Stimulated activated naive CD8-positive, alpha-beta T cell treated with anti-CD3 and anti-CD28 coated beads, Interleukin-15, Interleukin-2, amounts not matched to agents 100 ng/mL and 50 ng/mL, for 24 hours (primary cell): Measurements from ENCODE around the gene CNTNAP2.
"Not testable (repeated sequence)": the region's sequence is repeated elsewhere in the genome, so short reads cannot be mapped to it uniquely, and the experiment has no call there.

Experiments
- H3K27ac Mint-ChIP-seq: one replicate; pipeline ENCODE4 v1.8.0; 2021; ENCODE audit warnings: mild to moderate bottlenecking, mixed read lengths
- H3K27me3 Mint-ChIP-seq: one replicate; pipeline ENCODE4 v1.8.0; 2021; ENCODE audit warnings: mixed read lengths
- H3K36me3 Mint-ChIP-seq: one replicate; pipeline ENCODE4 v1.8.0; 2021; ENCODE audit warnings: low read depth, mixed read lengths
- H3K4me1 Mint-ChIP-seq: one replicate; pipeline ENCODE4 v1.8.0; 2021; ENCODE audit warnings: low read depth, mixed read lengths
- H3K4me3 Mint-ChIP-seq: one replicate; pipeline ENCODE4 v1.8.0; 2021; ENCODE audit warnings: mild to moderate bottlenecking, mixed read lengths
- H3K9me3 Mint-ChIP-seq: one replicate; pipeline ENCODE4 v1.8.0; 2021; ENCODE audit warnings: mixed read lengths

The CNTNAP2 gene

GRCh38 chr7:147756300-147756699, 1639.7 kb downstream of the CNTNAP2 start:
- H3K27ac Mint-ChIP-seq, result no peak overlapping the region
- H3K4me1 Mint-ChIP-seq, result no peaks in the 10 kb centered on the region
- no peaks in the 10 kb centered on the region for H3K27me3 Mint-ChIP-seq
- H3K9me3 Mint-ChIP-seq, result peaks cover 7% of the 10 kb centered on the region
- H3K4me3 Mint-ChIP-seq, result no peak overlapping the region
- H3K36me3 Mint-ChIP-seq, result no peaks in the 10 kb centered on the region

GRCh38 chr7:147759327-147759943, 1642.8 kb downstream of the CNTNAP2 start:
- Mint-ChIP-seq H3K27me3 (no peaks in the 10 kb centered on the region), H3K36me3 (no peaks in the 10 kb centered on the region), H3K4me3 (no peak overlapping the region), H3K9me3 (peaks cover 7% of the 10 kb centered on the region), H3K27ac (no peak overlapping the region), H3K4me1 (no peaks in the 10 kb centered on the region)

- no peaks in the 10 kb centered on the region for H3K9me3 Mint-ChIP-seq
- no peaks in the 10 kb centered on the region for H3K36me3 Mint-ChIP-seq
- no peaks in the 10 kb centered on the region for H3K4me1 Mint-ChIP-seq
- H3K27me3 Mint-ChIP-seq, result no peaks in the 10 kb centered on the region
- H3K27ac Mint-ChIP-seq, result no peak overlapping the region
- H3K4me3 Mint-ChIP-seq, result no peak overlapping the region
These were observed 1648.7 kb downstream of the CNTNAP2 start for GRCh38 chr7:147765301-147765700.

GRCh38 chr7:147771344-147771743, 1654.7 kb downstream of the CNTNAP2 start:
- Mint-ChIP-seq H3K27ac (no peak overlapping the region), H3K36me3 (no peaks in the 10 kb centered on the region), H3K27me3 (no peaks in the 10 kb centered on the region), H3K4me3 (no peak overlapping the region), H3K4me1 (no peaks in the 10 kb centered on the region), H3K9me3 (no peaks in the 10 kb centered on the region)

GRCh38 chr7:147774461-147774860, 1657.9 kb downstream of the CNTNAP2 start:
- Mint-ChIP-seq H3K9me3 (no peaks in the 10 kb centered on the region), H3K27me3 (no peaks in the 10 kb centered on the region), H3K4me3 (no peak overlapping the region), H3K4me1 (no peaks in the 10 kb centered on the region), H3K36me3 (no peaks in the 10 kb centered on the region), H3K27ac (no peak overlapping the region)

GRCh38 chr7:147775516-147776284, 1659.1 kb downstream of the CNTNAP2 start:
- Mint-ChIP-seq H3K27me3 (no peaks in the 10 kb centered on the region), H3K36me3 (no peaks in the 10 kb centered on the region), H3K9me3 (no peaks in the 10 kb centered on the region), H3K4me1 (no peaks in the 10 kb centered on the region), H3K4me3 (no peak overlapping the region), H3K27ac (no peak overlapping the region)

- Mint-ChIP-seq H3K36me3 (no peaks in the 10 kb centered on the region), H3K27me3 (no peaks in the 10 kb centered on the region), H3K4me3 (no peak overlapping the region), H3K27ac (no peak overlapping the region), H3K4me1 (no peaks in the 10 kb centered on the region), H3K9me3 (no peaks in the 10 kb centered on the region)
These were observed 1660.7 kb downstream of the CNTNAP2 start for GRCh38 chr7:147777309-147777708.

GRCh38 chr7:147779949-147780348, 1663.3 kb downstream of the CNTNAP2 start:
- no peaks in the 10 kb centered on the region for H3K36me3 Mint-ChIP-seq
- H3K27ac Mint-ChIP-seq, result no peak overlapping the region
- H3K4me1 Mint-ChIP-seq, result no peaks in the 10 kb centered on the region
- H3K27me3 Mint-ChIP-seq, result no peaks in the 10 kb centered on the region
- H3K4me3 Mint-ChIP-seq, result no peak overlapping the region
- peaks cover 2% of the 10 kb centered on the region for H3K9me3 Mint-ChIP-seq

GRCh38 chr7:147796581-147796980, 1680.0 kb downstream of the CNTNAP2 start:
- no peak overlapping the region for H3K4me3 Mint-ChIP-seq
- no peaks in the 10 kb centered on the region for H3K9me3 Mint-ChIP-seq
- H3K27ac Mint-ChIP-seq, result no peak overlapping the region
- H3K4me1 Mint-ChIP-seq, result no peaks in the 10 kb centered on the region
- no peaks in the 10 kb centered on the region for H3K27me3 Mint-ChIP-seq
- H3K36me3 Mint-ChIP-seq, result no peaks in the 10 kb centered on the region

GRCh38 chr7:147798001-147798400, 1681.4 kb downstream of the CNTNAP2 start:
- Mint-ChIP-seq H3K27ac (no peak overlapping the region), H3K4me3 (no peak overlapping the region), H3K9me3 (no peaks in the 10 kb centered on the region), H3K4me1 (no peaks in the 10 kb centered on the region), H3K36me3 (no peaks in the 10 kb centered on the region), H3K27me3 (no peaks in the 10 kb centered on the region)

- H3K9me3 Mint-ChIP-seq, H3K27me3 Mint-ChIP-seq, H3K36me3 Mint-ChIP-seq, H3K27ac Mint-ChIP-seq, H3K4me1 Mint-ChIP-seq, H3K4me3 Mint-ChIP-seq: not testable (repeated sequence)
These were observed 1685.2 kb downstream of the CNTNAP2 start for GRCh38 chr7:147801762-147802161.

- no peaks in the 10 kb centered on the region for H3K36me3 Mint-ChIP-seq
- H3K27ac Mint-ChIP-seq, result no peak overlapping the region
- peaks cover 7% of the 10 kb centered on the region for H3K9me3 Mint-ChIP-seq
- no peak overlapping the region for H3K4me3 Mint-ChIP-seq
- H3K4me1 Mint-ChIP-seq, result no peaks in the 10 kb centered on the region
- no peaks in the 10 kb centered on the region for H3K27me3 Mint-ChIP-seq
These were observed 1686.5 kb downstream of the CNTNAP2 start for GRCh38 chr7:147803151-147803550.

GRCh38 chr7:147803606-147804005, 1687.0 kb downstream of the CNTNAP2 start:
- no peaks in the 10 kb centered on the region for H3K4me1 Mint-ChIP-seq
- H3K4me3 Mint-ChIP-seq, result no peak overlapping the region
- H3K27me3 Mint-ChIP-seq, result no peaks in the 10 kb centered on the region
- H3K36me3 Mint-ChIP-seq, result no peaks in the 10 kb centered on the region
- peaks cover 7% of the 10 kb centered on the region for H3K9me3 Mint-ChIP-seq
- H3K27ac Mint-ChIP-seq, result no peak overlapping the region

GRCh38 chr7:147804032-147804431, 1687.4 kb downstream of the CNTNAP2 start:
- no peaks in the 10 kb centered on the region for H3K4me1 Mint-ChIP-seq
- peaks cover 7% of the 10 kb centered on the region for H3K9me3 Mint-ChIP-seq
- H3K4me3 Mint-ChIP-seq, result no peak overlapping the region
- H3K27ac Mint-ChIP-seq, result no peak overlapping the region
- H3K36me3 Mint-ChIP-seq, result no peaks in the 10 kb centered on the region
- H3K27me3 Mint-ChIP-seq, result no peaks in the 10 kb centered on the region

GRCh38 chr7:147805996-147806576, 1689.5 kb downstream of the CNTNAP2 start:
- H3K27me3 Mint-ChIP-seq, result no peaks in the 10 kb centered on the region
- no peak overlapping the region for H3K27ac Mint-ChIP-seq
- no peaks in the 10 kb centered on the region for H3K4me1 Mint-ChIP-seq
- no peak overlapping the region for H3K4me3 Mint-ChIP-seq
- peaks cover 7% of the 10 kb centered on the region for H3K9me3 Mint-ChIP-seq
- H3K36me3 Mint-ChIP-seq, result no peaks in the 10 kb centered on the region
